ENCODE data around the gene DOCK10.

DOCK10 gene

GRCh38 chr2:224883700-224884099 lies 158.6 kb downstream of the DOCK10 start:
- H3K36me3 ChIP-seq (ENCODE audit: insufficient read depth, low read length), result peaks cover 46% of the 10 kb centered on the region
- no peaks in the 10 kb centered on the region for H3K9me3 ChIP-seq (replicated peaks; ENCODE audit: low read length)
- no peak overlapping the region for H3K9ac ChIP-seq (ENCODE audit: low read depth, low read length)
- peaks cover 71% of the 10 kb centered on the region for H3K4me1 ChIP-seq (ENCODE audit: control insufficient read depth, insufficient read depth, low read length)
- H3K4me3 ChIP-seq (ENCODE audit: low read length), result no peak overlapping the region
- H3K4me2 ChIP-seq (ENCODE audit: low read length), result no peak overlapping the region
- no peaks in the 10 kb centered on the region for H3K27me3 ChIP-seq (ENCODE audit: control insufficient read depth, insufficient read depth, low read length)

GRCh38 chr2:224883172-224883516 lies 159.1 kb downstream of the DOCK10 start:
- no peaks in the 10 kb centered on the region for H3K27me3 ChIP-seq (ENCODE audit: control insufficient read depth, insufficient read depth, low read length)
- H3K4me2 ChIP-seq (ENCODE audit: low read length), result peak overlapping the region; percentile 19
- no peak overlapping the region for H3K4me3 ChIP-seq (ENCODE audit: low read length)
- H3K9ac ChIP-seq (ENCODE audit: low read depth, low read length), result peak overlapping the region; percentile 11
- peaks cover 46% of the 10 kb centered on the region for H3K36me3 ChIP-seq (ENCODE audit: insufficient read depth, low read length)
- no peaks in the 10 kb centered on the region for H3K9me3 ChIP-seq (replicated peaks; ENCODE audit: low read length)
- peaks cover 71% of the 10 kb centered on the region for H3K4me1 ChIP-seq (ENCODE audit: control insufficient read depth, insufficient read depth, low read length)

- Histone ChIP-seq H3K4me1 (ENCODE audit: control insufficient read depth, insufficient read depth, low read length) (peaks cover 66% of the 10 kb centered on the region), H3K9ac (ENCODE audit: low read depth, low read length) (peak overlapping the region; percentile 58), H3K27me3 (ENCODE audit: control insufficient read depth, insufficient read depth, low read length) (no peaks in the 10 kb centered on the region), H3K4me2 (ENCODE audit: low read length) (peak overlapping the region; percentile 57), H3K4me3 (ENCODE audit: low read length) (peak overlapping the region; percentile 30), H3K9me3 (replicated peaks; ENCODE audit: low read length) (no peaks in the 10 kb centered on the region), H3K36me3 (ENCODE audit: insufficient read depth, low read length) (peaks cover 51% of the 10 kb centered on the region)
These were observed 159.7 kb downstream of the DOCK10 start for GRCh38 chr2:224882291-224883171.

GRCh38 chr2:224881846-224882245 lies 160.4 kb downstream of the DOCK10 start:
- Histone ChIP-seq H3K4me2 (ENCODE audit: low read length) (peak overlapping the region; percentile 57), H3K36me3 (ENCODE audit: insufficient read depth, low read length) (peaks cover 58% of the 10 kb centered on the region), H3K4me3 (ENCODE audit: low read length) (peak overlapping the region; percentile 30), H3K9ac (ENCODE audit: low read depth, low read length) (peak overlapping the region; percentile 58), H3K4me1 (ENCODE audit: control insufficient read depth, insufficient read depth, low read length) (peaks cover 60% of the 10 kb centered on the region), H3K9me3 (replicated peaks; ENCODE audit: low read length) (no peaks in the 10 kb centered on the region), H3K27me3 (ENCODE audit: control insufficient read depth, insufficient read depth, low read length) (no peaks in the 10 kb centered on the region)

- no peak overlapping the region for H3K9ac ChIP-seq (ENCODE audit: low read depth, low read length)
- H3K4me1 ChIP-seq (ENCODE audit: control insufficient read depth, insufficient read depth, low read length), result peaks cover 8% of the 10 kb centered on the region
- H3K4me2 ChIP-seq (ENCODE audit: low read length), result no peak overlapping the region
- H3K4me3 ChIP-seq (ENCODE audit: low read length), result no peak overlapping the region
- H3K9me3 ChIP-seq (replicated peaks; ENCODE audit: low read length), result no peaks in the 10 kb centered on the region
- no peaks in the 10 kb centered on the region for H3K27me3 ChIP-seq (ENCODE audit: control insufficient read depth, insufficient read depth, low read length)
- H3K36me3 ChIP-seq (ENCODE audit: insufficient read depth, low read length), result peaks cover 80% of the 10 kb centered on the region
These were observed 165.7 kb downstream of the DOCK10 start for GRCh38 chr2:224876522-224876921.

GRCh38 chr2:224875841-224876240 lies 166.4 kb downstream of the DOCK10 start:
- Histone ChIP-seq H3K4me1 (ENCODE audit: control insufficient read depth, insufficient read depth, low read length) (peaks cover 2% of the 10 kb centered on the region), H3K36me3 (ENCODE audit: insufficient read depth, low read length) (peaks cover 80% of the 10 kb centered on the region), H3K27me3 (ENCODE audit: control insufficient read depth, insufficient read depth, low read length) (no peaks in the 10 kb centered on the region), H3K9ac (ENCODE audit: low read depth, low read length) (no peak overlapping the region), H3K4me3 (ENCODE audit: low read length) (no peak overlapping the region), H3K9me3 (replicated peaks; ENCODE audit: low read length) (no peaks in the 10 kb centered on the region), H3K4me2 (ENCODE audit: low read length) (no peak overlapping the region)

GRCh38 chr2:224875153-224875552 lies 167.1 kb downstream of the DOCK10 start:
- no peak overlapping the region for H3K4me3 ChIP-seq (ENCODE audit: low read length)
- H3K9ac ChIP-seq (ENCODE audit: low read depth, low read length), result no peak overlapping the region

GRCh38 chr2:224871813-224872212 lies 170.5 kb downstream of the DOCK10 start:
- Histone ChIP-seq H3K4me1 (ENCODE audit: control insufficient read depth, insufficient read depth, low read length) (peaks cover 20% of the 10 kb centered on the region), H3K9ac (ENCODE audit: low read depth, low read length) (no peak overlapping the region), H3K4me3 (ENCODE audit: low read length) (no peak overlapping the region), H3K4me2 (ENCODE audit: low read length) (no peak overlapping the region), H3K27me3 (ENCODE audit: control insufficient read depth, insufficient read depth, low read length) (no peaks in the 10 kb centered on the region), H3K36me3 (ENCODE audit: insufficient read depth, low read length) (peaks cover 70% of the 10 kb centered on the region), H3K9me3 (replicated peaks; ENCODE audit: low read length) (no peaks in the 10 kb centered on the region)

More at GRCh38 chr2:224875153-224875552, 167.1 kb downstream of the DOCK10 start:
- Histone ChIP-seq H3K36me3 (ENCODE audit: insufficient read depth, low read length) (peaks cover 79% of the 10 kb centered on the region), H3K4me2 (ENCODE audit: low read length) (no peak overlapping the region), H3K27me3 (ENCODE audit: control insufficient read depth, insufficient read depth, low read length) (no peaks in the 10 kb centered on the region), H3K4me1 (ENCODE audit: control insufficient read depth, insufficient read depth, low read length) (peaks cover 5% of the 10 kb centered on the region), H3K9me3 (replicated peaks; ENCODE audit: low read length) (no peaks in the 10 kb centered on the region)

GRCh38 chr2:224870341-224870740 lies 171.9 kb downstream of the DOCK10 start:
- Histone ChIP-seq H3K9me3 (replicated peaks; ENCODE audit: low read length) (no peaks in the 10 kb centered on the region), H3K4me1 (ENCODE audit: control insufficient read depth, insufficient read depth, low read length) (peaks cover 20% of the 10 kb centered on the region), H3K4me3 (ENCODE audit: low read length) (no peak overlapping the region), H3K9ac (ENCODE audit: low read depth, low read length) (peak overlapping the region; percentile 68), H3K27me3 (ENCODE audit: control insufficient read depth, insufficient read depth, low read length) (no peaks in the 10 kb centered on the region), H3K36me3 (ENCODE audit: insufficient read depth, low read length) (peaks cover 64% of the 10 kb centered on the region), H3K4me2 (ENCODE audit: low read length) (no peak overlapping the region)

GRCh38 chr2:224869601-224870233 lies 172.6 kb downstream of the DOCK10 start:
- Histone ChIP-seq H3K4me1 (ENCODE audit: control insufficient read depth, insufficient read depth, low read length) (peaks cover 20% of the 10 kb centered on the region), H3K27me3 (ENCODE audit: control insufficient read depth, insufficient read depth, low read length) (no peaks in the 10 kb centered on the region), H3K4me2 (ENCODE audit: low read length) (peak overlapping the region; percentile 36), H3K4me3 (ENCODE audit: low read length) (no peak overlapping the region), H3K9ac (ENCODE audit: low read depth, low read length) (peak overlapping the region; percentile 75), H3K9me3 (replicated peaks; ENCODE audit: low read length) (no peaks in the 10 kb centered on the region), H3K36me3 (ENCODE audit: insufficient read depth, low read length) (peaks cover 63% of the 10 kb centered on the region)

GRCh38 chr2:224865016-224865415 lies 177.3 kb downstream of the DOCK10 start:
- no peak overlapping the region for H3K4me3 ChIP-seq (ENCODE audit: low read length)
- H3K4me1 ChIP-seq (ENCODE audit: control insufficient read depth, insufficient read depth, low read length), result peaks cover 14% of the 10 kb centered on the region
- H3K36me3 ChIP-seq (ENCODE audit: insufficient read depth, low read length), result peaks cover 57% of the 10 kb centered on the region
- H3K4me2 ChIP-seq (ENCODE audit: low read length), result no peak overlapping the region
- no peaks in the 10 kb centered on the region for H3K27me3 ChIP-seq (ENCODE audit: control insufficient read depth, insufficient read depth, low read length)
- no peaks in the 10 kb centered on the region for H3K9me3 ChIP-seq (replicated peaks; ENCODE audit: low read length)
- H3K9ac ChIP-seq (ENCODE audit: low read depth, low read length), result no peak overlapping the region

Data from skeletal muscle satellite cell (primary cell).